ENCODE results near the gene RPS6KA1. TPM values are rescaled to one million over a fixed set of nuclear protein-coding genes. Genes with fewer than 3 reads are reported as not detected.

The RPS6KA1 gene
- total RNA-seq, 2 experiments from 2014 or later = 29.1 to 29.6 TPM

DNA sequence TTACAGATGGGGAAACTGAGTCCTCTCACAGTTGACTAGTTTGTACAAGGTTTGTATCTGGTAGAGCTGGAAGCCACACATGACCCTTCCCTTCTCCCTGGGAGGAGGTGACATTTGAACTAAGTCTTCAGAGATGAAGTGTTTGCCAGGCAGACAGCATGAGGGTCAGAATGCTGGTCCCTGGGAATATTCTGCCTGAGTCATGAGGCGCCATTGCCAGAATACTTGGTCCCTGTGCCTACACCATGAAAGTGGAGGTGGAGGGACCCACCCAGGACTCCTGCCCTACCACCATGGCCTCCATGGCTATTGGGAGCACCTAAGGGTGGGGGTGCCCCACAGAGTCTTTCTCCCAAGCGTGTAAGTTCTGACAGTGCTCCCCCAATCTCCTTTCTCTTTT lies 7.0 kb downstream of the RPS6KA1 start:
- no peaks in the 10 kb centered on the region for H3K9me3 Mint-ChIP-seq
- Histone ChIP-seq H3K36me3 (ENCODE audit: insufficient read depth, low read length) (no peaks in the 10 kb centered on the region), H3K4me1 (ENCODE audit: insufficient read depth, low read length) (peaks cover 85% of the 10 kb centered on the region), H3K9me3 (ENCODE audit: control insufficient read depth in 1 of 2, insufficient read depth in 1 of 2, low read length in 2 of 2) (no peaks in the 10 kb centered on the region), H3K27me3 (ENCODE audit: control insufficient read depth in 1 of 2, insufficient read depth in 2 of 2, low read length in 2 of 2) (no peaks in the 10 kb centered on the region), H3K27ac (ENCODE audit: low read depth in 1 of 2, low read length in 2 of 2) (no peak overlapping the region), H3K4me3 (ENCODE audit: low read length) (no peak overlapping the region)
- TF ChIP-seq, protein P1, sequence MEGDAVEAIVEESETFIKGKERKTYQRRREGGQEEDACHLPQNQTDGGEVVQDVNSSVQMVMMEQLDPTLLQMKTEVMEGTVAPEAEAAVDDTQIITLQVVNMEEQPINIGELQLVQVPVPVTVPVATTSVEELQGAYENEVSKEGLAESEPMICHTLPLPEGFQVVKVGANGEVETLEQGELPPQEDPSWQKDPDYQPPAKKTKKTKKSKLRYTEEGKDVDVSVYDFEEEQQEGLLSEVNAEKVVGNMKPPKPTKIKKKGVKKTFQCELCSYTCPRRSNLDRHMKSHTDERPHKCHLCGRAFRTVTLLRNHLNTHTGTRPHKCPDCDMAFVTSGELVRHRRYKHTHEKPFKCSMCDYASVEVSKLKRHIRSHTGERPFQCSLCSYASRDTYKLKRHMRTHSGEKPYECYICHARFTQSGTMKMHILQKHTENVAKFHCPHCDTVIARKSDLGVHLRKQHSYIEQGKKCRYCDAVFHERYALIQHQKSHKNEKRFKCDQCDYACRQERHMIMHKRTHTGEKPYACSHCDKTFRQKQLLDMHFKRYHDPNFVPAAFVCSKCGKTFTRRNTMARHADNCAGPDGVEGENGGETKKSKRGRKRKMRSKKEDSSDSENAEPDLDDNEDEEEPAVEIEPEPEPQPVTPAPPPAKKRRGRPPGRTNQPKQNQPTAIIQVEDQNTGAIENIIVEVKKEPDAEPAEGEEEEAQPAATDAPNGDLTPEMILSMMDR (IDR thresholded peaks at IDR 0.05) = no peak
- no peaks in the 10 kb centered on the region for H3K27me3 Mint-ChIP-seq
- no peak overlapping the region for H3K4me3 Mint-ChIP-seq
- peaks cover 51% of the 10 kb centered on the region for H3K4me1 Mint-ChIP-seq (ENCODE audit: low read depth)
- no peaks in the 10 kb centered on the region for H3K36me3 Mint-ChIP-seq (ENCODE audit: low read depth)
- H3K27ac Mint-ChIP-seq = no peak overlapping the region
- ATAC-seq (ENCODE audit: poor library complexity) = no peak
- POLR2A ChIA-PET = no interaction called here
- intact Hi-C loops (cut with DNase I, micrococcal nuclease) = no loop called here
- CTCF ChIA-PET = no interaction called here
- no peak for DNase-seq

DNA sequence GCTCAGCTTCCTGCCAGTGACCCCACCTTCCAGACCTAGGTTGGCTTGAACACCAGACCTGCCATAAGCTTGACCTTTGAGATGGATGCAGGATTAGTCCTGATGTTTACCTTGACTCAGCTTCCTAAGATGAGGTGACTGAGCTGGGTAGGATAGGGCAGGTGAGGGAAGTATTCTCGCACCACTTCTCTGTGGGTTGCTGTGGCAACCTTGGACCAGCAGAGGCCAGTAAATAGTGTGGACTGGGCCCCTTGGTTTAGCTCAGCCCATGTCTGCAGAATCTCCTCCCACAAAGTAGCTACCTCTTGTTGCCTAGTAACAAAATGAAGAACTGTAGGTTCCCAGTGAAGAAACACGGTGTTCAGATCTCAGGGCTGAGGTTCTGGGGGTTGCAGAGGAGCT lies 8.4 kb downstream of the RPS6KA1 start:
- Histone ChIP-seq H3K9me3 (ENCODE audit: control insufficient read depth in 1 of 2, insufficient read depth in 1 of 2, low read length in 2 of 2) (no peaks in the 10 kb centered on the region), H3K36me3 (ENCODE audit: insufficient read depth, low read length) (no peaks in the 10 kb centered on the region), H3K4me3 (ENCODE audit: low read length) (no peak overlapping the region), H3K4me1 (ENCODE audit: insufficient read depth, low read length) (peaks cover 90% of the 10 kb centered on the region), H3K27ac (ENCODE audit: low read depth in 1 of 2, low read length in 2 of 2) (no peak overlapping the region), H3K27me3 (ENCODE audit: control insufficient read depth in 1 of 2, insufficient read depth in 2 of 2, low read length in 2 of 2) (no peaks in the 10 kb centered on the region)
- Mint-ChIP-seq H3K4me1 (ENCODE audit: low read depth) (peaks cover 66% of the 10 kb centered on the region), H3K36me3 (ENCODE audit: low read depth) (no peaks in the 10 kb centered on the region), H3K9me3 (no peaks in the 10 kb centered on the region), H3K4me3 (peak overlapping the region; percentile 63), H3K27me3 (no peaks in the 10 kb centered on the region), H3K27ac (peak overlapping the region; percentile 84)
- ChIA-PET CTCF (interaction anchor here (1.1 to 2.2 kb wide), 6 partner anchors 9 to 66 kb away, joined by 3 to 9 read pairs (median 4); partner anchors contain the start of gene HMGN2), POLR2A (interaction anchor here (0.7 to 3.7 kb wide), 6 partner anchors 8 to 251 kb away, joined by 3 to 28 read pairs (median 3); partner anchors contain the start of genes HMGN2 and RPS6KA1)
- intact Hi-C loops (cut with DNase I, micrococcal nuclease) = no loop called here
- ATAC-seq (ENCODE audit: poor library complexity) (peak; percentile 23), DNase-seq (peak in 3 of 14 experiments; percentile 49 to 73 (median 62))
- TF ChIP-seq, protein P1 (IDR thresholded peaks at IDR 0.05) = no peak

DNA sequence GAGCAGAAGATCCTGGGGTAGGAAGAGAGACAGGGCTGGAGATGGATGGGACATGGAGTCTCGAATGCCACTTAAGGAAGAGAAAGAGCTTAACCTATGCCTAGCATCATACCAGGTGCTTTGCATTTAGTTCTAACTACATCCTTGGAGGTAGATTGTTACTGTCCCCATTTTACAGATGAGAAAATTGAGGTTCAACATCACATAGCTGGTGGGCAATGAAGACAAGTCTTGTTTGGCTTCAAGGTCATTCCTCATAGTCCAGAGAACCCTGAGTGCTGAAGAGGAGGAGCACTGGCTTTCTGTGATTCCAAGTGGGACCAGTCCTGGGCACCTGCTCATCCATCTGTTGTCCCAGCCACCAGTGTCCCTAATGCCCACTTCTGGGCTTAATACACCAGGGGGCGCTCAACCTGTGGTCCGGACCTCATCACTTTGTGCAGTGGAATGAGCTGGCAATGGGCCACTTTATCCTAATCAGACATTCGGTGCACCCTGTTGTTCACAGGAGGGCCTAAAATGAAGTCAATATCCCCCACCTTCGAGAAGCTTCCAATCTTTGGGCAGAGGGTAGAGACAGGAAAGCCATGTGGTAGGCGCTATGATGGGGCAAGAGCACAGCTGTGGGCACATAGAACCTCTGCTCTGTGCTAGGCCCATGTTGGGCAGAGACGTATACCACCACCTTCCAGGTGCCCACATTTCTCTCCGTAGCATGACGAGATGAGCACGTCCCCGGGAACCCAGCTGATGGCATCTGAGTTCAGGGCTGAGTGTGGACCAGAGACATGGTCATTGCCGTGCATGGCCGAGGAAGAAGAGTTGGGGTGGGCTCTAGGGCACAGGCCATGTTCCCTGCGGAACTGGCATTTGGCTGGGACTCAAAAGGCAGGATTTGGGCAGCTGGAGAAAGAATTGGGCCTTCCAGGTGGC lies 9.2 kb downstream of the RPS6KA1 start:
- intact Hi-C loops (cut with DNase I, micrococcal nuclease) = no loop called here
- CTCF ChIA-PET = interaction anchor here (0.6 to 2.2 kb wide), 8 partner anchors 10 to 67 kb away, joined by 3 to 9 read pairs (median 4); partner anchors contain the start of gene HMGN2
- peak overlapping the region; percentile 60 to 75 for H3K27ac ChIP-seq (ENCODE audit: low read depth in 1 of 2, low read length in 2 of 2)
- POLR2A ChIA-PET = interaction anchor here (0.8 to 3.9 kb wide), 9 partner anchors 9 to 158 kb away, joined by 3 to 41 read pairs (median 4); partner anchors contain the start of genes HMGN2 and RPS6KA1
- peaks cover 74% of the 10 kb centered on the region for H3K4me1 Mint-ChIP-seq (ENCODE audit: low read depth)
- DNase-seq = peak in 8 of 14 experiments; percentile 19 to 68 (median 52)
- H3K27me3 Mint-ChIP-seq = no peaks in the 10 kb centered on the region
- peaks cover 96% of the 10 kb centered on the region for H3K4me1 ChIP-seq (ENCODE audit: insufficient read depth, low read length)
- H3K27me3 ChIP-seq (ENCODE audit: control insufficient read depth in 1 of 2, insufficient read depth in 2 of 2, low read length in 2 of 2) = no peaks in the 10 kb centered on the region
- TF ChIP-seq, protein P1 (IDR thresholded peaks at IDR 0.05) = peak; percentile 36
- peak overlapping the region; percentile 63 for H3K4me3 Mint-ChIP-seq
- ATAC-seq (ENCODE audit: poor library complexity) = no peak
- H3K36me3 Mint-ChIP-seq (ENCODE audit: low read depth) = no peaks in the 10 kb centered on the region
- no peaks in the 10 kb centered on the region for H3K9me3 Mint-ChIP-seq
- peak overlapping the region; percentile 84 for H3K27ac Mint-ChIP-seq
- H3K36me3 ChIP-seq (ENCODE audit: insufficient read depth, low read length) = no peaks in the 10 kb centered on the region
- H3K9me3 ChIP-seq (ENCODE audit: control insufficient read depth in 1 of 2, insufficient read depth in 1 of 2, low read length in 2 of 2) = no peaks in the 10 kb centered on the region
- no peak overlapping the region for H3K4me3 ChIP-seq (ENCODE audit: low read length)

Measured in CD4-positive, alpha-beta T cell (primary cell).